ENCODE data around the gene TBCK.
A peak's percentile ranks its signal among the peaks of the same experiment; 100 is the strongest.

TBCK gene

DNA sequence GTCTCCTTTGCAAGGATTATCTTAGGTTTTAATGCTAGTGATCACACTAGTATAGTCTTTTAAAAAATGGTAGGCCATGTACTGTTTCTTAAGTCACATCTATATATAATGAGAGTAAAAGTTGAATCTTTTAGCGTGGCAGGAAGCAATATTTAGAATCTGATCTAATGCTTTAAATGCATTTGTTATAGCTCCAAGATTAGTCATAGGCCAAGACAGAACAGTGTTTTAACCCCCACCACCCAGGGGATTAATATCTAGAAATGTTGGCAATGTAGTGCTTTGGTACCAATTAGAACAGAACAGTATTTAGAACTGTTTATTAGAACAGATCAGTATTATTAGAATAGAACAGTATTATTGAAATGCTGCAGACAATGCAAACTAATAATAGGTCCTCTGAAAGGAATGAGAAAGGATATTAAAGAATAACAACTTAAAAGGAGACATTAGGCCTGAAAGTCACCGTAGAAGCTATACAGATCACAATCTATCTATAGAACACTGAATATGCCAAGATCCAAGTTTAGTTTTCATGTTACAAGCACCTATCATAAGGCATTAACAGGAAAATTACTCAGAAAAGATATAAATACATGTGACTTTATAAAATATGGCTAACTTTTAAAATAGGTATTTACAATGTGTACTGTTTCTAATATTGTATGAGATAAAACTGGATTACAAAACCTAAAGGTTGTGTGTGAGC is 274.6 kb downstream of the TBCK start:
- H3K4me3 ChIP-seq (ENCODE audit: low read depth, low read length) = no peak overlapping the region
- no peak for DNase-seq (ENCODE audit: low read depth)
- TF ChIP-seq, protein P1, sequence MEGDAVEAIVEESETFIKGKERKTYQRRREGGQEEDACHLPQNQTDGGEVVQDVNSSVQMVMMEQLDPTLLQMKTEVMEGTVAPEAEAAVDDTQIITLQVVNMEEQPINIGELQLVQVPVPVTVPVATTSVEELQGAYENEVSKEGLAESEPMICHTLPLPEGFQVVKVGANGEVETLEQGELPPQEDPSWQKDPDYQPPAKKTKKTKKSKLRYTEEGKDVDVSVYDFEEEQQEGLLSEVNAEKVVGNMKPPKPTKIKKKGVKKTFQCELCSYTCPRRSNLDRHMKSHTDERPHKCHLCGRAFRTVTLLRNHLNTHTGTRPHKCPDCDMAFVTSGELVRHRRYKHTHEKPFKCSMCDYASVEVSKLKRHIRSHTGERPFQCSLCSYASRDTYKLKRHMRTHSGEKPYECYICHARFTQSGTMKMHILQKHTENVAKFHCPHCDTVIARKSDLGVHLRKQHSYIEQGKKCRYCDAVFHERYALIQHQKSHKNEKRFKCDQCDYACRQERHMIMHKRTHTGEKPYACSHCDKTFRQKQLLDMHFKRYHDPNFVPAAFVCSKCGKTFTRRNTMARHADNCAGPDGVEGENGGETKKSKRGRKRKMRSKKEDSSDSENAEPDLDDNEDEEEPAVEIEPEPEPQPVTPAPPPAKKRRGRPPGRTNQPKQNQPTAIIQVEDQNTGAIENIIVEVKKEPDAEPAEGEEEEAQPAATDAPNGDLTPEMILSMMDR (conservative IDR thresholded peaks at IDR 0.05; ENCODE audit: low read depth, low read length) = no peak

DNA sequence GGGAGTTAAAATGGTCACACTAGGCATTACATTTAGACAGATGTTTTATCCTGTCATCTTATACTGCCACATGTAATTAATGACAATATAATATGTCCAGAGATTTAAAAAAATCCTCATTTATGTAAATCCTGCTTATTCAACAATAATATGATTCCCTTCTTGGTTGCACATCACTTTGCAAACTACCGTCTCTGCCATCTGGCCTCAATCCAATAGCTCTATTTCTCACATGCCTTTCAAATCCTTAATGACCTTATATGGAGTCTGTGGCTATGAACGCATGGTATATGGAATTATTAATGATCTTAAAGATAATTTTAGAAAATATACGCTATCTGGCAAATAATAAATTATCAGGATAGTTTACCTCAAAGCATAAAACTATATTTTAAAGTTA is 276.2 kb downstream of the TBCK start:
- DNase-seq (ENCODE audit: low read depth) = peak; percentile 28
- no peak overlapping the region for H3K4me3 ChIP-seq (ENCODE audit: low read depth, low read length)
- TF ChIP-seq, protein P1 (conservative IDR thresholded peaks at IDR 0.05; ENCODE audit: low read depth, low read length) = no peak

DNA sequence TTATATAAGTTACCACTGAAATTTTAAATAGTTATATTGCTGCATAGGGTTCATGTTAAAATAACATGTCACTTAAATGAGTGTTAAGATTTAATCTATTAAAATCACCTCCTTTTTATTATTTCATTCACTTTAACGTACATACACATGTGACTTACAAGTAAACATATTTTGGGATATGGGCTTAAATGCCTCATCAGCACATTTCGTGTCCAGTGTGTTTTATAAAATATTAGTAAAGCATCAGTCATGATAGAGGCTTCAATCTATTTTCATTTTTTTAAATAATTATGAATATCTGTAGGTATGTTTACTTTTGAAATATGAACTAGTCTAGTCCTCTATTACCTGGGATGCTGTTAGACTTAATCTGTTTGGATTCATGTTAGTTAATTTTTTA is 277.1 kb downstream of the TBCK start:
- no peak overlapping the region for H3K4me3 ChIP-seq (ENCODE audit: low read depth, low read length)
- no peak for DNase-seq (ENCODE audit: low read depth)
- TF ChIP-seq, protein P1 (conservative IDR thresholded peaks at IDR 0.05; ENCODE audit: low read depth, low read length) = no peak

DNA sequence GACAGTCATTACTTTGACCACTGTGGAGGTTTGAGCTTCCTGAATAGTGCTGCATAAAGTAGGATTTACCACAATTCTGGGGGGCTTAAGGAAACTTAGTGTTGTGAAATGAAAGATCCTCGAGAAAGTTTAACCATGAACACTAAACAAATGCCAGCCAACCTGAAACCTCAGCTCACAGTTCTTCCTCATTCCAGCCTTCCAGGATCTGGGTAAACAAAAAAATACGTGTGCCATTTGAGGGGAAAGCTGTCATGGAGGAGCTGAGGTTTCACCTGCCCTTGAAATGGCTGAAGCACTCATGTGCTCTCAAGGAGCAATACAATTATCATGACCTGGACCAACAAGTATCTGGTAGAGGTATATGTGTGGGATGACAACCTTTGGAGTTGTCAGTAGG is 278.0 kb downstream of the TBCK start:
- H3K4me3 ChIP-seq (ENCODE audit: low read depth, low read length) = no peak overlapping the region
- no peak for DNase-seq (ENCODE audit: low read depth)
- TF ChIP-seq, protein P1 (conservative IDR thresholded peaks at IDR 0.05; ENCODE audit: low read depth, low read length) = no peak

DNA sequence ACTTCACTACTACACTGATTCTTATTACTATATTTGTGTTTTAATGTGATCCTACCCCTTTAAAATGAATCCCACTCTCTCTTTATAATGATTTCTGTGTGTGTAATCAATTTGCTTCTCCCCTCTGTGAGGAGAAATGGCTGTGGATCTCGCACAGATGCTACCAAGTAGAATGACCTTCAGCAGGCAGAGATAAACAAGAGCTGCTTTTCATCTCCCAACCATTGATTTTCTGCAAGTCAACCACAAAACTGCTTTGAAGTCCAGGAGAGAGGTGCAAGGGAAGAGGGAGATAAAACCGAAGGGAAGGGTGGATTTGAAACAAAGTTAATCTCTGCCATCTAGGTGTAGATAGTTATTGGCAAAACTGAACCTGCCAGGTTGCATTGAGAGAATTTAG is 279.2 kb downstream of the TBCK start:
- no peak for DNase-seq (ENCODE audit: low read depth)
- no peak overlapping the region for H3K4me3 ChIP-seq (ENCODE audit: low read depth, low read length)
- TF ChIP-seq, protein P1 (conservative IDR thresholded peaks at IDR 0.05; ENCODE audit: low read depth, low read length) = no peak

DNA sequence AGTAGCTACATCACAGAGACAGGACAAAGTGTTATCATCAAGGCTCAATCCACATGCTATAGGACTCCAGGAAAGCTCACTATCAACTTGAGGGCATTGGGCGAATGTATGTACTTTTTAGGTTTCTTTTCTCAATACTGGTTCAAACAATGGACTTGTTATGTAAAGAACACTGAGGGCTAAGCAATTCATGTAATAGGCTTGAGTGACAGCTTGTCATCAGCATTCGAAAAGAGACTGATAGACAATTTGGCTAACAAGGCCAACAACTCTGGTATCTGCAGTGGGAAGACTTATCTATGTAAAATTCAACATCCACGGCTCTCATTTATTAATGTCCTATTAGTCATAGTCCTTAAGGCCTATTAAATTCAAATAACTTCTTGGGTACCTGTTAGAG is 279.7 kb downstream of the TBCK start:
- TF ChIP-seq, protein P1 (conservative IDR thresholded peaks at IDR 0.05; ENCODE audit: low read depth, low read length) = no peak
- DNase-seq (ENCODE audit: low read depth) = no peak
- no peak overlapping the region for H3K4me3 ChIP-seq (ENCODE audit: low read depth, low read length)

DNA sequence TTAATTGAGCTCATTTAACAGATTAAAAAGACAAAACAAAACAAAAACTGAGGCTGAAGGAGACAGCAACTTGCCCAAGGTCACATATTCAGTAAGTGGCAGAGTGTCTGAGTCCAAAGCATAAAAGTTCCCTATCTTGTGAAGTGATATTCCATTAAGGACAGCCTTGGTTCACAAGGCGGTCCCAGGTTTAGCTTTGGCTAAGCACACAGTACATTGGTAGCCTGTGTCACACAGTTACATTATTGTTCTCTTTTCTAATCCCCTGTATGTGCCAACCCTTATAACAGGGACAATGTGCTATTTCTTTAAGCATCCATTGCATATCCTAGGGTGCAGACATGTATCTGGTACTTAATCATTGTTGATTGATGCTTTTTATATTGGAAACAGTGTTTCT is 280.8 kb downstream of the TBCK start:
- no peak overlapping the region for H3K4me3 ChIP-seq (ENCODE audit: low read depth, low read length)
- TF ChIP-seq, protein P1 (conservative IDR thresholded peaks at IDR 0.05; ENCODE audit: low read depth, low read length) = no peak
- DNase-seq (ENCODE audit: low read depth) = no peak

Data from choroid plexus epithelial cell (primary cell).